GM18870 (cell line): ENCODE results near the gene ARHGAP40.

Experiments
- ATAC-seq: cut with Tn5 transposase; IDR thresholded peaks from one replicate; pipeline ENCODE4 v1.9.1; 2021; ENCODE audit warnings: moderate library complexity; ENCODE audit not compliant: unreplicated experiment

The ARHGAP40 gene

DNA sequence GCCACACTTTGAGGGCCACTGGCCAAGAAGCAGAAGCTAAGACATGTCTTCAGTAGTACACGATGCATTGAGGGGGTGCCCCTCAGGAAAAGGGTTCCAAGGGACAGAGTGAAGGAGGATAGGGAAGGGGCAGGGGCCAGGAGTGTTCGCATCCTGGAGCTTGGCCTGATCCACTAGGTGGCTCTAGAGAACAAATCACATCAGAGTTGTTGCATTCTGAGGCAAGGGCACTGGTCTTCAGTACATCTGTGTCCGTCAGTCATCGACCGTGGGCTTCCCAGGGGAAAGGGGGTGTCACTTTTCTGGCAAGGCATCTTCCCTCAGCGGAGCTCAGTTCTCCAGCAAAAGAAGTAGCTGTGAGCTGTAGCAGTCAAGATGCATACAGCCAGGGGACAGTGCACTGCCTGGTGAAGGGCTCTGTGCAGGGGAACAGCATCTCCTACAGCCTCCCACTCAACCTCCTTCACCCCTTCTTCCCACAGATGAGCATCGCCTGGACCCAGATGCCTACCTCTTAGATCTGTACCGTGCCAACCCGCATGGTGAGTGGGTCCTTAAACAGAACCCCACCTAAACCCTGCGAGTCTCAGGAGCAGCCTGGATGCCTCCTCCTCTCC is 47.8 kb downstream of the ARHGAP40 start:
- no peak for ATAC-seq

- ATAC-seq = no peak
Observed at GRCh38 chr20:38650010-38650409, 48.4 kb downstream of the ARHGAP40 start.

GRCh38 chr20:38651154-38651553 is 49.5 kb downstream of the ARHGAP40 start:
- no peak for ATAC-seq

DNA sequence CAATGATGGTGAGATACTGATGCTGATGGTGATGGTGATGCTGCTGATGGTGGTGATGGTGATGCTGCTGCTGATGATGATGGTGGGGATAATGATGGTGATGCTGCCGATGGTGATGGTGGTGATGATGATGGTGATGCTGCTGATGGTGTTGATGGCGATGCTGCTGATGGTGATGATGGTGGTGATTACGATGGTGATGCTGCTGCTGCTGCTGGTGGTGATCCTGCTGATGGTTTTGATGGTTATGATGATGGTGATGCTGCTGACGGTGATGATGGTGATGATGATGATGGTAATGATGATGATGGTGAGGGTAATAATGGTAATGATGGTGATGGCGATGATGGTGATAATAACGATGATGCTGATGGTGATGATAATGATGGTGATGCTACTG is 50.0 kb downstream of the ARHGAP40 start:
- ATAC-seq = no peak

DNA sequence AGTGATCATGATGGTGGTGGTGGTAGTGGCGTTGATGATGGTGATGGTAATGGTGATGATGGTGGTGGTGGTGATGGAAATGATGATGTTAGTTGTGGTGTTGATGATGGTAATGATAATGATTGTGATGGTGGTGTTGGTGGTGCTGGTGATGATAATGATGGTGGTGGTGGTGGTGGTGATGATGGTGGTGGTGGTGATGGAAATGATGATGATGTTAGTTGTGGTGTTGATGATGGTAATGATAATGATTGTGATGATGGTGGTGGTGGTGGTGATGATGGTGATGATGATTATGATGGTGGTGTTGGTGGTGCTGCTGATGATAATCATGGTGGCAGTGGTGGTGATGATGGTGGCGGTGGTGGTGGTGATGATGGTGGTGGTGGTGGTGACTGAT is 51.4 kb downstream of the ARHGAP40 start:
- ATAC-seq = no peak

DNA sequence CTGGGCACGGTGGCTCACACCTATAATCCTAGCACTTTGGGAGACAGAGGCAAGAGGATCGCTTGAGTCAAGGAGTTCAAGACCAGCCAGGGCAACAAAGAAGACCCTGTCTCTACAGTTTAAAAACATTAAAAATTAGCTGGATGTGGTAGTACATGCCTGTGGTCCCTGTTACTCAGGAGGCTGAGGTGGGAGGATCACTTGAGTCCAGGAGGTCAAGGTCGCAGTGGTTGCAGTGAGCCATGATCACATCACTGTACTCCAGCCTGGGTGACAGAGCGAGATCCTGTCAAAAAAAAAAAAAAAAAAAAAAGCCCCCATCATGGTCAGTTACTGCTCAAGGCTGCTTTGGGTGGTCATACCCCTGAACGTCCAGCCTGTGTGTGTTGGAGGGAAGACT is 55.8 kb downstream of the ARHGAP40 start:
- no peak for ATAC-seq

GRCh38 chr20:38658879-38659596 is 57.4 kb downstream of the ARHGAP40 start:
- no peak for ATAC-seq

- ATAC-seq = no peak
Observed at GRCh38 chr20:38659597-38659880, 57.9 kb downstream of the ARHGAP40 start.

DNA sequence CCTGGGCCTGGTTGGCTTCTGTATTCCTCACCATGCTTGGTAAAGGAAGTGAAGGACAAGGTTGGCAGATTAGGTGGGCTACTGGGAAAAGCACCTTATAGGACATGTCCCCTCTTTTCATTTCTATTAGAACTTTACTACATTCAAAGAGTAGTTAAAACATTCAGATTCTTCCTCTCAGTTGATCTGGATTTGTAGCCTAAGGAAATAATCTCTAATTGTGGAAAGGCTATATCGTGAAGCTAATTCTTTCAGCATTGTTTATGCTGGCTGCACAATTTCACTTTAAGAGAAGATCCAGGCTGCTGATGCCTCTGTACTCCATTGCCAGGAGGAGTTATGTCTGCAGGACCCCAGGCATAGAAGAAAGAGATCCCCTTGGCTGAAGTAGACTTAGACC is 58.8 kb downstream of the ARHGAP40 start:
- ATAC-seq = no peak

DNA sequence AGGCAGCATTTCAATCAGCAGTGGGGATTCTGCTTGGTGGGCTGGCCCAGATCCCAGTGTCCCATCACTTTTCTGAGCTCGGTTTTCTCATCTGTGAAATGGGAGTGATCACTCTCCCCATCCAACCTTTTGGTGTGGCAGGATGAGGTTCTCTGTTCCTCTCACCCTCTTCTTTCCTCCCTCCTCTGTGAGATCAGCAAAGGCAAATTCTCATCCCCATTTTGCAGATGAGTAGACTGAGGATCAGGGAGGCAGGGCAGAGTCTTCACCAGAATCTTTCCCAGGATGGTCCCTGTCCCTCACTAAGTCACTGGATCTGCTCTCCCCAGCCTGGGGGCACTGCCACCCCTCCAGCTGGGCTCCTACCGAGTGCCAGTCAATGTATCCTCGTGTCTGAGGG is 62.1 kb downstream of the ARHGAP40 start:
- ATAC-seq = no peak

GRCh38 chr20:38664284-38664683 is 62.7 kb downstream of the ARHGAP40 start:
- ATAC-seq = no peak

DNA sequence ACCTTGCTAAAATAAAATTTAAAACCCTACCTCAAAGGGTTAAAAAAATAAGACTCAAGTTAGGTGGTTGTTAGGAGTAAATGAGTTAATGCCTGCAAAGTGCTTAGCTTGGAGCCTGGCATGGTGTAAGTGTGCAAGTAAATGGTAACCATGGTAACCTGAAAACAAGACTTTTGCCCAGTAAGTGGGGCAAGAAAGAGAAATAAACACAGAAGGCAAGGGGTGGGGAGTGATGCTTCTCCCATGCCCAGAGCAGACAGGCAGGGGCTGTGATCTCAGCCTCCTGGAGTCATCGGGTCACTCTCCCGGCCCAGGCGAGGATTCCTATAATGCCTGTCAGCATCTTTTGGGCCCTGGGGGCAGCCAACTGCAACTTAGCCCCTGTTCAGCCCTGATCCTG is 63.5 kb downstream of the ARHGAP40 start:
- no peak for ATAC-seq

- no peak for ATAC-seq
Observed at GRCh38 chr20:38665506-38666285, 64.1 kb downstream of the ARHGAP40 start.

DNA sequence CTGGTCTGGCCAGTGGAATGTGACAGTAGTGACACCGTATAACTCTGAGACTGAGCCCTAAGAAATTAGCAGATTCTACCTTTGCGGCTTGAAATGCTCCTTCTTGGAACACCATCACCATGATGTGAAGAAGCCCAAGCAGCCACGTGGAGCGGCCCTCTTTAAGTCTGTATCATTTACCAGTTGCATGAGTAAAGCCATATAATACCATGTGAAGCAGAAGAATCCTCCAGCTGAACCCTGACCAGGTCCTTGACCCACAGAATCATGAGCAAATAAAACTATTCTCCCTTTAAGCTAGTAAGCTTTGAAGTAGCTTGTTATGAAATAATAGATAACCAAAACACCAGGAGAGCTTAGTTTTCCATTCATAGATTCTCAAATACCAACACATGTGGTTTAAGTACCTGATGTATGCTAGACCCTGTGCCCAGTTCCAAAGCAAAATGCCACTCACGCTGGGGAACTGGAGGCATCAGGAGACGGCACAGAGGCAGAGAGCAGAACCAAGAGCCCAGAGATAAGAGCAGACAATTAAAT is 65.9 kb downstream of the ARHGAP40 start:
- no peak for ATAC-seq

DNA sequence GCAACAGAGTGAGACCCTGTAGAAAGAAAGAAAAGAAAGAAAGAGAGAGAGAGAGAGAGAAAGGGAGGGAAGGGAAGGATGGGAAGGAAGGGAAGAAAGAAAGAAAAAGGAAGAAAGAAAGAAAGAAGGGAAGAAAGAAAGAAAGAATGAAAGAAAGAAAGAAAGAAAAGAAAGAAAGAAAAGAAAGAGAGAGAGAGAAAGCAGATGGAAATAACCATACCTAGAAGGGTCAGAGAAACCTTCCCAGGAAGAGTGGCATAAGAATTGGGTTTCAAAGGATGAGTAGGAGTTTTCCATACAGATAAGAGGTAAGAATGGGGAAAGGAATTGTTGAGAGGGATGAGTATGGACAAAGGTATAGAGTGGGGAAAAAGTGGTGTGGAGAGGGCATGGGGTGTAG is 68.1 kb downstream of the ARHGAP40 start:
- ATAC-seq = no peak

GRCh38 chr20:38670786-38671185 is 69.2 kb downstream of the ARHGAP40 start:
- ATAC-seq = no peak

DNA sequence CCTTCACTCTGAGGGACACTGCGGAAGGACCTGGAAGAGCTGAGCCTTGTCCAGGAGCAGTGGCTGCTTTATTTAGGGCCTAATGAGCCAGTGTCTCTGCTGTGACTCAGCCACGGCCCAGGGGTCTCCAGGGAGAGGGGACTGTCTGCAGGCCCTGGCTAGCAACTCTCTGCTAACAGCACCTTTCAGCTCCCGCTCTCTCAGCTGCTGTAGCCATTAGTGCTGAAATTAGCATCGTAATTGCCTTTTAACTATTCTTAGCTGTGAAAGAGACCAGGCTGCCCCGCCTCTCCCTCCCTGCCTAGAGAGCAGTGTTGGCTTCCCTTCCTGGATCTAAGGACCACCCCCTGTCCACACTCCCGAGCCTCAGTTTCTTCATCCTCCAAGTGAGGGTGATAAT is 69.6 kb downstream of the ARHGAP40 start:
- ATAC-seq = no peak

DNA sequence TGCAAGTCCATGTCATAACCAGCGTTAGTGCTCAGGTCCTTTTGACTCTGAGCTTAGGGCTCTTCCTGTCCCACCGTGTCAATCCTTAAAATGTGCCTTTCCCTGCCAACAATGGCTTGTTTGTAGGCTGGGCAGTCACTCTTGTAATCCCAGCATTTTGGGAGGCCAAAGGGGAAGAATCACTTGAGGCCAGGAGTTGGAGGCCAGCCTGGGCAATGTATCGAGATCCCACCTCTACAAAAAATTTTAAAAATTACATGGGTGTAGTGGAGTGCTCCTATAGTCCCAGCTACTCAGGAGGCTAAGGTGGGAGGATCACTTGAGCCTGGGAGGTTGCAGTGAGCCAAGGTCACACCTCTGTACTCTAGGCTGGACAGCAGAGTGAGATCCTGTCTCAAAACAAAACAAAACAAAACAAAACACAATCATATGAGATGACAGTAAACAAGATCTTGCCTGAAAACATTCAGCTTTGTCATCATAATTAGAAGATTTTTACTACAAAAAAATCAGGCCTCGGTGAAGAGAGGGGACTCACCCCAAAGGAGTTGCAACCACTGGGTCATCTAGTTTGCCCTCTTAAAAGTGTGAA is 70.2 kb downstream of the ARHGAP40 start:
- no peak for ATAC-seq

GRCh38 chr20:38672504-38672903 is 70.9 kb downstream of the ARHGAP40 start:
- no peak for ATAC-seq

DNA sequence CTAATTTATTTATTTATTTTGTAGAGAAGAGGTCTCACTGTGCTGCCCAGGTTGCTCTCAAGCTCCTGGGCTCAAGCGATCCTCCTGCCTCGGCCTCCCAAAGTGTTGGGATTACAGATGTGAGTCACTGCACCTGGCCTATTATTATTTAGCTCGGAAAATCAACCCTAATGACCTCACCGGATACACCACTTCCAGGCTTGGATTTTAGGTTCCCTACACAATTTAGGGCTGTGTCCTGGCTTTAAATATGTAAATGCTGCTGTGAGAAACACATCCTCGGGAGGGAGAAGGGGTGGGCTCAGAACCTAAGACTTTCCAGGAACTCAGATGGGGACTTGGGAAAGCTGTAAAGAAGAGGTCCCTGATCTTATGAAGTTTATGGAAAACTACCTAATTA is 71.7 kb downstream of the ARHGAP40 start:
- ATAC-seq = no peak

DNA sequence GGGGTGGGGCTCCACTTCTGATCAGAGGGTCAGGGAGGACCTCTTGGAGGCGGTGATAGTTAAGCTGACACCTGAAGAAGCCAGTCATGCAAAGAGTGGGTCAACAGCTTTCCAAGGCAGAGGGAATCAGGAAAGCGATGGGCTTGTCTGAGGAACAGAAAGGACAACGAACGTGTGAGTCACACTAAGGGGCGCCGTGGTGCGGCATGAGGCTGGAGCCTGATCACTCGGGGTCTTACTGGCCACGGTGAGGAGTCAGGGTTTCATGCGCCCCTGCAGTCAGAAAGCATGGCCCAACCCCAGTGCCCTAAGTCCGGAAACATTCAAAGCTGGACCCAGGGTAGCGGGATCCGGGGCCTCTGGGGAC is 72.1 kb downstream of the ARHGAP40 start:
- no peak for ATAC-seq
